HepG2 (cell line): Measurements from ENCODE around the gene CPEB3.

ENCODE experiments used
- ADNP ChIP-seq: sonication (generic); formaldehyde crosslinking; IDR thresholded peaks from 2 replicates; pipeline ENCODE4 v1.4.0; 2020; ENCODE audit warnings: missing genetic modification reagents
- EZH2 ChIP-seq: conservative IDR thresholded peaks from 2 replicates; pipeline ENCODE4 v1.6.1; 2012; ENCODE audit warnings: mild to moderate bottlenecking, low read depth, low read length, moderate library complexity
- HOXA3 ChIP-seq: sonication (generic); formaldehyde crosslinking; IDR thresholded peaks from 2 replicates; pipeline ENCODE4 v1.5.0; 2020; ENCODE audit warnings: missing genetic modification reagents
- MXI1 ChIP-seq: IDR thresholded peaks from 3 replicates; pipeline ENCODE4 v1.6.1; 2012; ENCODE audit warnings: low read depth, low read length, inconsistent platforms, borderline replicate concordance
- POLR2AphosphoS5 ChIP-seq: IDR thresholded peaks from 2 replicates; pipeline ENCODE4 v1.6.1; 2012; ENCODE audit warnings: low read depth, low read length
- RAD21 ChIP-seq: fragments of 450-650 bp; formaldehyde crosslinking; IDR thresholded peaks from 2 replicates; pipeline ENCODE4 v1.5.0; 2020; ENCODE audit warnings: mild to moderate bottlenecking
- RFX5 ChIP-seq: IDR thresholded peaks from 2 replicates; pipeline ENCODE4 v1.6.1; 2011; ENCODE audit warnings: low read depth, low read length, improper control_type of control experiment
- ZNF749 ChIP-seq: sonication (generic); formaldehyde crosslinking; IDR thresholded peaks from 2 replicates; pipeline ENCODE4 v1.8.0; 2022; ENCODE audit warnings: mild to moderate bottlenecking, missing genetic modification reagents, moderate library complexity, borderline replicate concordance
- ZSCAN5A ChIP-seq: sonication (generic); formaldehyde crosslinking; IDR thresholded peaks from 2 replicates; pipeline ENCODE4 v1.8.0; 2022; ENCODE audit warnings: mild to moderate bottlenecking, missing genetic modification reagents, borderline replicate concordance
- TF ChIP-seq, protein P1 (sequence below): sonication (generic); formaldehyde crosslinking; IDR thresholded peaks from 2 replicates; pipeline ENCODE4 v1.5.1; 2020; ENCODE audit warnings: mild to moderate bottlenecking, missing genetic modification reagents, borderline replicate concordance
- TF ChIP-seq, protein P2 (sequence below): sonication (generic); formaldehyde crosslinking; IDR thresholded peaks from 2 replicates; pipeline ENCODE4 v1.4.0; 2020; ENCODE audit warnings: missing genetic modification reagents
- TF ChIP-seq, protein P3 (sequence below): sonication (generic); formaldehyde crosslinking; IDR thresholded peaks from 2 replicates; pipeline ENCODE4 v1.4.0; 2020; ENCODE audit warnings: mild to moderate bottlenecking, missing genetic modification reagents, borderline replicate concordance
- TF ChIP-seq, protein P4 (sequence below): sonication (generic); formaldehyde crosslinking; IDR thresholded peaks from 2 replicates; pipeline ENCODE4 v1.5.0; 2020; ENCODE audit warnings: mild to moderate bottlenecking, missing genetic modification reagents, moderate library complexity

DNA sequence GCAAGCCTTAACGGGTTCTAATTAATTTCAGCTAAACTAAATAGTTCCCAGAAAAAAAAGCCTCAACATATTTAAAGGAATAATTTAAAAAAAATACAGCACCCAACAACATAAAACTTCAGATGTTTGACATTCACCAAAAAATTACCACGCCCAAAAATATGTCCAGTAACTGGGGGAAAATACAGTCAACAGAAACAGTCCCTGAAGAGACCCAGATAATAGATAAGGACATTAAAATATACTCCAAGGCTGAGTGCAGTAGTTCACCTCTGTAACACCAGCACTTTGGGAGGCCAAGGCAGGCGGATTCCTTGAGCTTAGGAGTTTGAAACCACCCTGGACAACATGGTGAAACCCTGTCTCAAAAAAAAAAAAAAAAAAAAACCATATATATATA lies 289.3 kb downstream of the CPEB3 start:
- TF ChIP-seq ZNF749, result no peak
- TF ChIP-seq, protein P1, sequence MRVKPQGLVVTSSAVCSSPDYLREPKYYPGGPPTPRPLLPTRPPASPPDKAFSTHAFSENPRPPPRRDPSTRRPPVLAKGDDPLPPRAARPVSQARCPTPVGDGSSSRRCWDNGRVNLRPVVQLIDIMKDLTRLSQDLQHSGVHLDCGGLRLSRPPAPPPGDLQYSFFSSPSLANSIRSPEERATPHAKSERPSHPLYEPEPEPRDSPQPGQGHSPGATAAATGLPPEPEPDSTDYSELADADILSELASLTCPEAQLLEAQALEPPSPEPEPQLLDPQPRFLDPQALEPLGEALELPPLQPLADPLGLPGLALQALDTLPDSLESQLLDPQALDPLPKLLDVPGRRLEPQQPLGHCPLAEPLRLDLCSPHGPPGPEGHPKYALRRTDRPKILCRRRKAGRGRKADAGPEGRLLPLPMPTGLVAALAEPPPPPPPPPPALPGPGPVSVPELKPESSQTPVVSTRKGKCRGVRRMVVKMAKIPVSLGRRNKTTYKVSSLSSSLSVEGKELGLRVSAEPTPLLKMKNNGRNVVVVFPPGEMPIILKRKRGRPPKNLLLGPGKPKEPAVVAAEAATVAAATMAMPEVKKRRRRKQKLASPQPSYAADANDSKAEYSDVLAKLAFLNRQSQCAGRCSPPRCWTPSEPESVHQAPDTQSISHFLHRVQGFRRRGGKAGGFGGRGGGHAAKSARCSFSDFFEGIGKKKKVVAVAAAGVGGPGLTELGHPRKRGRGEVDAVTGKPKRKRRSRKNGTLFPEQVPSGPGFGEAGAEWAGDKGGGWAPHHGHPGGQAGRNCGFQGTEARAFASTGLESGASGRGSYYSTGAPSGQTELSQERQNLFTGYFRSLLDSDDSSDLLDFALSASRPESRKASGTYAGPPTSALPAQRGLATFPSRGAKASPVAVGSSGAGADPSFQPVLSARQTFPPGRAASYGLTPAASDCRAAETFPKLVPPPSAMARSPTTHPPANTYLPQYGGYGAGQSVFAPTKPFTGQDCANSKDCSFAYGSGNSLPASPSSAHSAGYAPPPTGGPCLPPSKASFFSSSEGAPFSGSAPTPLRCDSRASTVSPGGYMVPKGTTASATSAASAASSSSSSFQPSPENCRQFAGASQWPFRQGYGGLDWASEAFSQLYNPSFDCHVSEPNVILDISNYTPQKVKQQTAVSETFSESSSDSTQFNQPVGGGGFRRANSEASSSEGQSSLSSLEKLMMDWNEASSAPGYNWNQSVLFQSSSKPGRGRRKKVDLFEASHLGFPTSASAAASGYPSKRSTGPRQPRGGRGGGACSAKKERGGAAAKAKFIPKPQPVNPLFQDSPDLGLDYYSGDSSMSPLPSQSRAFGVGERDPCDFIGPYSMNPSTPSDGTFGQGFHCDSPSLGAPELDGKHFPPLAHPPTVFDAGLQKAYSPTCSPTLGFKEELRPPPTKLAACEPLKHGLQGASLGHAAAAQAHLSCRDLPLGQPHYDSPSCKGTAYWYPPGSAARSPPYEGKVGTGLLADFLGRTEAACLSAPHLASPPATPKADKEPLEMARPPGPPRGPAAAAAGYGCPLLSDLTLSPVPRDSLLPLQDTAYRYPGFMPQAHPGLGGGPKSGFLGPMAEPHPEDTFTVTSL (CRISPR knock-in tag), result no peak
- TF ChIP-seq, protein P2, sequence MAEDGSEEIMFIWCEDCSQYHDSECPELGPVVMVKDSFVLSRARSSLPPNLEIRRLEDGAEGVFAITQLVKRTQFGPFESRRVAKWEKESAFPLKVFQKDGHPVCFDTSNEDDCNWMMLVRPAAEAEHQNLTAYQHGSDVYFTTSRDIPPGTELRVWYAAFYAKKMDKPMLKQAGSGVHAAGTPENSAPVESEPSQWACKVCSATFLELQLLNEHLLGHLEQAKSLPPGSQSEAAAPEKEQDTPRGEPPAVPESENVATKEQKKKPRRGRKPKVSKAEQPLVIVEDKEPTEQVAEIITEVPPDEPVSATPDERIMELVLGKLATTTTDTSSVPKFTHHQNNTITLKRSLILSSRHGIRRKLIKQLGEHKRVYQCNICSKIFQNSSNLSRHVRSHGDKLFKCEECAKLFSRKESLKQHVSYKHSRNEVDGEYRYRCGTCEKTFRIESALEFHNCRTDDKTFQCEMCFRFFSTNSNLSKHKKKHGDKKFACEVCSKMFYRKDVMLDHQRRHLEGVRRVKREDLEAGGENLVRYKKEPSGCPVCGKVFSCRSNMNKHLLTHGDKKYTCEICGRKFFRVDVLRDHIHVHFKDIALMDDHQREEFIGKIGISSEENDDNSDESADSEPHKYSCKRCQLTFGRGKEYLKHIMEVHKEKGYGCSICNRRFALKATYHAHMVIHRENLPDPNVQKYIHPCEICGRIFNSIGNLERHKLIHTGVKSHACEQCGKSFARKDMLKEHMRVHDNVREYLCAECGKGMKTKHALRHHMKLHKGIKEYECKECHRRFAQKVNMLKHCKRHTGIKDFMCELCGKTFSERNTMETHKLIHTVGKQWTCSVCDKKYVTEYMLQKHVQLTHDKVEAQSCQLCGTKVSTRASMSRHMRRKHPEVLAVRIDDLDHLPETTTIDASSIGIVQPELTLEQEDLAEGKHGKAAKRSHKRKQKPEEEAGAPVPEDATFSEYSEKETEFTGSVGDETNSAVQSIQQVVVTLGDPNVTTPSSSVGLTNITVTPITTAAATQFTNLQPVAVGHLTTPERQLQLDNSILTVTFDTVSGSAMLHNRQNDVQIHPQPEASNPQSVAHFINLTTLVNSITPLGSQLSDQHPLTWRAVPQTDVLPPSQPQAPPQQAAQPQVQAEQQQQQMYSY (CRISPR knock-in tag), result no peak
- TF ChIP-seq ADNP (CRISPR knock-in tag), result no peak
- TF ChIP-seq RFX5, result no peak
- TF ChIP-seq ZSCAN5A (CRISPR knock-in tag), result no peak
- TF ChIP-seq RAD21 (CRISPR knock-in tag), result no peak
- no peak for TF ChIP-seq EZH2
- no peak for TF ChIP-seq POLR2AphosphoS5
- TF ChIP-seq, protein P3, sequence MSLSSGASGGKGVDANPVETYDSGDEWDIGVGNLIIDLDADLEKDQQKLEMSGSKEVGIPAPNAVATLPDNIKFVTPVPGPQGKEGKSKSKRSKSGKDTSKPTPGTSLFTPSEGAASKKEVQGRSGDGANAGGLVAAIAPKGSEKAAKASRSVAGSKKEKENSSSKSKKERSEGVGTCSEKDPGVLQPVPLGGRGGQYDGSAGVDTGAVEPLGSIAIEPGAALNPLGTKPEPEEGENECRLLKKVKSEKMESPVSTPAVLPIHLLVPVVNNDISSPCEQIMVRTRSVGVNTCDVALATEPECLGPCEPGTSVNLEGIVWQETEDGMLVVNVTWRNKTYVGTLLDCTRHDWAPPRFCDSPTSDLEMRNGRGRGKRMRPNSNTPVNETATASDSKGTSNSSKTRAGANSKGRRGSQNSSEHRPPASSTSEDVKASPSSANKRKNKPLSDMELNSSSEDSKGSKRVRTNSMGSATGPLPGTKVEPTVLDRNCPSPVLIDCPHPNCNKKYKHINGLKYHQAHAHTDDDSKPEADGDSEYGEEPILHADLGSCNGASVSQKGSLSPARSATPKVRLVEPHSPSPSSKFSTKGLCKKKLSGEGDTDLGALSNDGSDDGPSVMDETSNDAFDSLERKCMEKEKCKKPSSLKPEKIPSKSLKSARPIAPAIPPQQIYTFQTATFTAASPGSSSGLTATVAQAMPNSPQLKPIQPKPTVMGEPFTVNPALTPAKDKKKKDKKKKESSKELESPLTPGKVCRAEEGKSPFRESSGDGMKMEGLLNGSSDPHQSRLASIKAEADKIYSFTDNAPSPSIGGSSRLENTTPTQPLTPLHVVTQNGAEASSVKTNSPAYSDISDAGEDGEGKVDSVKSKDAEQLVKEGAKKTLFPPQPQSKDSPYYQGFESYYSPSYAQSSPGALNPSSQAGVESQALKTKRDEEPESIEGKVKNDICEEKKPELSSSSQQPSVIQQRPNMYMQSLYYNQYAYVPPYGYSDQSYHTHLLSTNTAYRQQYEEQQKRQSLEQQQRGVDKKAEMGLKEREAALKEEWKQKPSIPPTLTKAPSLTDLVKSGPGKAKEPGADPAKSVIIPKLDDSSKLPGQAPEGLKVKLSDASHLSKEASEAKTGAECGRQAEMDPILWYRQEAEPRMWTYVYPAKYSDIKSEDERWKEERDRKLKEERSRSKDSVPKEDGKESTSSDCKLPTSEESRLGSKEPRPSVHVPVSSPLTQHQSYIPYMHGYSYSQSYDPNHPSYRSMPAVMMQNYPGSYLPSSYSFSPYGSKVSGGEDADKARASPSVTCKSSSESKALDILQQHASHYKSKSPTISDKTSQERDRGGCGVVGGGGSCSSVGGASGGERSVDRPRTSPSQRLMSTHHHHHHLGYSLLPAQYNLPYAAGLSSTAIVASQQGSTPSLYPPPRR (CRISPR knock-in tag), result no peak
- TF ChIP-seq, protein P4, sequence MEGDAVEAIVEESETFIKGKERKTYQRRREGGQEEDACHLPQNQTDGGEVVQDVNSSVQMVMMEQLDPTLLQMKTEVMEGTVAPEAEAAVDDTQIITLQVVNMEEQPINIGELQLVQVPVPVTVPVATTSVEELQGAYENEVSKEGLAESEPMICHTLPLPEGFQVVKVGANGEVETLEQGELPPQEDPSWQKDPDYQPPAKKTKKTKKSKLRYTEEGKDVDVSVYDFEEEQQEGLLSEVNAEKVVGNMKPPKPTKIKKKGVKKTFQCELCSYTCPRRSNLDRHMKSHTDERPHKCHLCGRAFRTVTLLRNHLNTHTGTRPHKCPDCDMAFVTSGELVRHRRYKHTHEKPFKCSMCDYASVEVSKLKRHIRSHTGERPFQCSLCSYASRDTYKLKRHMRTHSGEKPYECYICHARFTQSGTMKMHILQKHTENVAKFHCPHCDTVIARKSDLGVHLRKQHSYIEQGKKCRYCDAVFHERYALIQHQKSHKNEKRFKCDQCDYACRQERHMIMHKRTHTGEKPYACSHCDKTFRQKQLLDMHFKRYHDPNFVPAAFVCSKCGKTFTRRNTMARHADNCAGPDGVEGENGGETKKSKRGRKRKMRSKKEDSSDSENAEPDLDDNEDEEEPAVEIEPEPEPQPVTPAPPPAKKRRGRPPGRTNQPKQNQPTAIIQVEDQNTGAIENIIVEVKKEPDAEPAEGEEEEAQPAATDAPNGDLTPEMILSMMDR, result no peak
- TF ChIP-seq MXI1, result no peak
- TF ChIP-seq HOXA3 (CRISPR knock-in tag), result no peak
